ENCODE data around the gene HNRNPA2B1.

The HNRNPA2B1 gene

DNA sequence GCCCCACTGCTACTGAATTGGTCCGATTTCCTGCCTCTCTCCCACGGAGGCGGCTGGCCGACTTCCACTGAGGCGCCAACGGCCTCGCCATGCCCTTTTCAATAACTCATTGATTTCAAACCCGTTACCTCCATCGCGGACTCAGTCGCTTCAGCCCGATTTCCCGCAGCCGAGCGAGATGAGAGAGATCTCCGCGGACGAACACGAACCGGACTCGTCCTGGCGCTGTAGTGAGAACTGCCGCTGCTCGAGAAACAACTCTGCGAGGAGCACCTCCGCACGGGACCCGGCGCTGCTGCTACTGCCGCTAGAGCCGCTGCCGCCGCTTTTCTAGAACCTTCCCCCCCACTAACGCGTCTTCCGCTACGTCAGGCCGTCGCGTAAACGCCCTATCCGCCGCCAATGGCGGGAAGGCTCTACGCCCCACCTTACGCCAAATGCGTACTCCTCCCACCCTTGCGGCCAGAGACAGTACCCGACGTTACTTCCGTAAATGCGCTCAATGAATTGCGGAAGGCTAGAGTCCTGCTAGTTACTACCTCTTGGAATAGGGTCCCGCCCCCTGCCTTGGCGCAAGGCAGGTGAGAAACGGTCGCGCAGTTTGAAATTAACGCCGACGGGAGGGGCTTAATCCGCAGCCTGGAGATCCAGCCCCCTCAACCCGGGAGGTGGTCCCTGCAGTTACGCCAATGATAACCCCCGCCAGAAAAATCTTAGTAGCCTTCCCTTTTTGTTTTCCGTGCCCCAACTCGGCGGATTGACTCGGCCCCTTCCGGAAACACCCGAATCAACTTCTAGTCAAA lies at the start of gene HNRNPA2B1:
HNRNPA2B1 (minus strand) TSS at position 303 of the 803 bp plus-strand sequence; CDS start at position 134, 169 bp downstream.
- peak; percentile 98 for DNase-seq

DNA sequence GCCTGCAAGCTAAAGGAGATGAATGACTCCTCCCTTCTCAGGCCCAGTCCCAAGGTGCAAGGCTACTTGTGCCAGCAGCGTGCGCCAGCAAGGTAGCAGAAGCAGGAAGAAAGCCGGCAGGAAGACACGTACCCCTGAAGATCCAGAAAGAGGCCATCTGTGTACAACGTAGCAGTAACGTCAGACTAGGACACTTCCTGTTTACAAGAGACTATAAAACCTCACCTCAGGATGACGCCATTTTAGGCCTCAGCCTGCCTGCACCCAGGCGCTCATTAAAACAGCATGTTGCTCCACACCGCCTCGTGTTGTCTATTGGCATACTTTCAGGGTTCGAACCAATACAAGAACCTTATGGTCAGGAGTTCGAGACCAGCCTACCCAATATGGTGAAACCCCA lies 49.7 kb upstream of the HNRNPA2B1 start:
- no peak for DNase-seq

GRCh38 chr7:26245150-26245549 lies 44.6 kb upstream of the HNRNPA2B1 start:
- DNase-seq, result no peak

- no peak for DNase-seq
Measured at GRCh38 chr7:26238032-26238431, 37.5 kb upstream of the HNRNPA2B1 start.

DNA sequence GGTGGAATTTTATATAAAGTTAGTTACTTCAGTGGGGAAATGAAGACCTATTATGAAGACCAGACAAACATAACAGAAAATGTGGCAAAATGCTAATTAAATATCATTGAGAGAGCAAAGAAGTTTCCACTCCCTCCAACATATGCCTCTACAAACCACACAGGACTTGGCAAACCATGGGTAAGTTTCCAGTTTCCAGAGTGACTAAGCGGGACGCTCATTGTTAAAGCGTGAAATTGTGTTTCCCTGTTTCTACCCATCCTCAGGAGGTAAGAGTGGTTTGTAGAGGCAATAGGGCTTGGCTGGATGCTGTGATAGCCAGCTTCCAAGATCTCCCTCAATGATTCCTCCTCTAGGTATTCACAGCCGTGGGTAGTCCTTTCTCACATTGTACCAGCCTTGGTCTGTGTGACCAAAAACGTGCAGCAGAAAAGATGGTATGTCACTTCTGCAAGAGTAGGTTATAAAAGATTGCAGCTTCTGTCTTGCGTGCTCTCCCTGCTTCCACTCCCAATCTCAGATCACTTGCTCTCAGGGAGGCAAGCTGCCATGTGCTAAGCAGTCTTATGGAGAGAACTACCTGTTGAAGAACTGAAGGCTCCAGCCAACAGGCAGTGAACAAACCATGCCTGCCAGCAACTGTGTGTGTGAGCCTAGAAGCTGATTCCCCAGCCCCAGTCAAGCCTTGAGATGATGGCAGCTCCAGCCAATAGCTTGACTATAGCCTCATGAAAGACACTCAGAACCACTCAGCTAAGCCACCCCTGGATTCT lies 36.7 kb upstream of the HNRNPA2B1 start:
- no peak for DNase-seq

DNA sequence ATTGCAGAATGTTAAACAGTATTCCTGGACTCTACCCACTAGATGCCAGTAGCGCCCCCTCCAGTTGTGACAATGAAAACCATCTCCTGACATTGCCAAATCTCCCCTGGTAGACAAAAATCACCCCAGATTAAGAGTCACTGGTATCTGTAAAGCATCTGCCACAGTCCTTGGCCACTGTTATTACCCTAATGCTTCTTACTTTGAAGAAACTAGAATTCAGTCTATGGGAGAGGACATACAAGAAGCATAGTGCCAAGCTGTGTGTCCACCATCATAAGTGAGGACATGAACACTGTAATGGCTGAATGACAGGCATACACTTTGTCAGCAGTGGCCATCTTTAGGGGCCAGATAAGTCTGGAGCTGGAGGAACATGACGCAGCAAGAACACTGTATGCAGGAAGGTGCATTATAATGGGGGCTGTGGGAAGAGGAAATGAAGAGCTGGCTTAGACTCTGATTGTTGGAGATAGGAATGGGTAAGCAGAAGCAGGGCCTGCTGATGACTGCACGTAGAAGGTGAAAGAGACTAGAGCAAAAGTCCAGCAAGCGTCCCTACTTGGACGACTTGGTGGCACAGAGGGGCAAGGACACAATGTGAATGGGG lies 33.5 kb upstream of the HNRNPA2B1 start:
- no peak for DNase-seq

- DNase-seq, result no peak
Measured at GRCh38 chr7:26227987-26228386, 27.4 kb upstream of the HNRNPA2B1 start.

DNA sequence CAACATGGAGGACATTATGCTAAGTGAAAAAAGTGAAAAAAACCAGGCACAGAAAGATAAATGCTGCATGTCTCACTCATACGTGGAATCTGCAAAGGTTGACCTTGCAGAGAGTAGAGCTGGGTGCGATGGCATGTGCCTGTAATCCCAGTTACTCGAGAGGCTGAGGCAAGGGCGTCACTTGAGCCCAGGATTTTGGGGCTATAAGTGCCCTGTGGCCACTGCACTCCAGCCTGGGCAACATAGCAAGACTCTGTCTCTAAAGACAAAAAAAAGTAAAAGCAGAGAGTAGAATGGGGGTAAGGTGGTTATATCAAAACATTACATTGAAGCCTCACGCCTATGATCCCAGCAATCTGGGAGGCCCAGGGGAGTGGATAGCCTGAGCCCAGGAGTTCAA lies 23.8 kb upstream of the HNRNPA2B1 start:
- DNase-seq, result no peak

DNA sequence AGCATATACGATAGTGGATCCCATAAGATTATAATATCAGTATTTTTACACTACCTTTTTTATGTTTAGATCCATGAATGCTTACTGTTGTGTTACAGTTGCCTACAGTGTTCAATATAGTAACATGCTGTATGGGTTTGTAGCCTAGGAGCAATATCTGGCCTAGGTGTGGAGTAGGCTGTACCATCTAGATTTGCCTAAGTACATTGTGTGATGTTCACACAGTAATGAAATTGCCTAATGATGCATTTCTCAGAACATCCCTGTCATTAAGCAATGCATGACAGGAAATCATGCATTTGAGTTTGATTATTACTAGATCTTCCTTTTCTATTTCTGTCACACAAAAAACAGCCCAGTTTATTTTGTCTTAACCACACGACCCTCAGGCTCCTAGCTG lies 15.5 kb upstream of the HNRNPA2B1 start:
- no peak for DNase-seq

DNA sequence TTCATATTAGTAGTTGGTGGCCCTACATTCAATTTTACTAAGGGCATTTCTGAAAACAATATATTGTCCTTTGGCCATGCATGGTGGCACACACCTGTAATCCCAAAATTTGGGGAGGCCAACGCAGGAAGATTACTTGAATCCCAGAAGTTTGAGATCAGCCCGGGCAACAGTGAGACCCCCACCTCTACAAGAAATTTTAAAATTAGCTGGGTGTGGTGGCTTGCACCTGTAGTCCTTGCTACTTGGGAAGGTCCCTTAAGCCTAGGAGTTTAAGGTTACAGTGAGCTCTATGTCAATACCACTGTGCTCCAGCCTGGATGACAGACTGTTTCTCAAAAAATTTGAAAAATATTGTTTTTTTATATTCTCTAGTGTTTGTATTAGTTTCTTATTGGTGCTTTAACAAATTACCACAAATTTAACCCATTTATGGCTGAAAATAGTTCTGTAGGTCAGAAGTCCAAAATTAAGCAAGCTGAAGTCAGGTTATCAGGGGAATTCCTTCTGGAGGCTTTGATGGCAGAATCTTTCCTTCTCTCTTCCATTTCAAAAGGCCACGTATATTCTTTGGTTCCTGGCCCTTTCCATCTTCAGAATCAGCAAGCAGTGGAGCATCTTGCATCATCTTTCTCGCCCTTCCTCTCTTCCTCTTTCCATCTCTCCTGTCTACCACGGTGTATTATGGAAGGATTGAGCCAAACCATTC lies 13.4 kb upstream of the HNRNPA2B1 start:
- DNase-seq, result no peak

GRCh38 chr7:26212921-26213718 lies 12.6 kb upstream of the HNRNPA2B1 start:
- no peak for DNase-seq

DNA sequence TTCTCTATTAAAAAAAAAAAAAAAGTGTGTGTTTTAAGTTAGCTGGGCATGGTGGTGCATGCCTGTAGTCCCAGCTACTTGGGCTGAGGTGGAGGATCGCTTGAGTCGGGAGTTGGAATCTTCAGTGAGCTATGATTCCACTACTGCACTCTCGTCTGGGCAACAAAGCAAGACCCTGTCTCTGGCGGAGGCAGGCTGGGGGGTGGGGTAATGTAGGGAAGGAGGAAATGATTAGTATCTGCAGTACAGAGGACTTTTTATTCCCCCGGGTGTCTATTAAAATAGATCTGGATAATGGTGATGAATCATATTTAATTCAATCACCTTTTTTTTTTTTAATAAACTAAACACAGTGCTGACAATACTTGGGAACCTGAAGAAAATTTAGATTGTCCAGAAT lies 7.5 kb upstream of the HNRNPA2B1 start:
- DNase-seq, result no peak

DNA sequence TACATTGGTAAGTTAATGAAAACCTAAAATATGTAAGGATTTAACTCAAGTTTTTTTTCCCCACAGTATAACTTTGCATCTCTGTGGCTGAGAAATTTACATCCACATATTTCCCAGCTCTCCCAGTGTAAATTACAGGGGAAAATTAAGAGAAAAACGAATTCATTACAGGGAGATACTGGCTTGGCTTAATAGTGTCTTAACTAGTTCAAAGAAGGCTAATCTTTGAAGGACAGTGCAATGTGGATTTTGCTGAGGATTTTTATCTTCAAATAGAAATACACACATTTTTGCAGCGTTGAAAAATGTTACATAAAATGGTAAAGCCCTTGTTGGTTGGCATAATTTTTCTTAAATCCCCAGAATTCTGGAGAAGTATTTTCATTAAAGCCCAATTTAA lies 2.5 kb upstream of the HNRNPA2B1 start:
- DNase-seq, result no peak

- no peak for DNase-seq
Measured at GRCh38 chr7:26202019-26202990, 1.8 kb upstream of the HNRNPA2B1 start.

- peak; percentile 96 for DNase-seq
Measured at GRCh38 chr7:26201247-26202018, 887 bp upstream of the HNRNPA2B1 start, which contains the start of gene CBX3. TSS of gene CBX3 (plus strand) at chr7:26201745. CDS start at chr7:26202999, 1,254 bp downstream.

DNA sequence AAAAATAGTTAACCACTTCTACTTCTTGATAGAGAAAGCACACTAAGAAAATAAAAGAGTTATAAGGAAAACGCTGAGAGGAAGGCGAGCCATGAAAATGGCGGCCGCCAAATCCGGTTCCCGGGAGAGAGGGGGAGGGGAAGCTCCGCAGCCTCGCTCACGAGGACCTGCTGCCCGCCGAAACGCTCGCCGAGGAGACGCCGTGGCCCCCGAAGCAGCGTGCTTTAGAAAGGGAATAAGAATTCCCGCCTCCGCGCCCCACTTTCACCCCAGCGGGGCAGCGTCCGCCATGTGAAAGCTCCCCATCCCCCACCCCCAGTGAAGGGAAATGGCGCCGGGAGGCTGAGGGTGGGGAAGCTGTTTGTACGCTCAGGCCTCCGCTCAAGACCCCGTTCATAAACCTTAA lies 505 bp downstream of the HNRNPA2B1 start:
- DNase-seq, result peak; percentile 55

- no peak for DNase-seq
Measured at GRCh38 chr7:26199301-26200037, 1.1 kb downstream of the HNRNPA2B1 start.

DNA sequence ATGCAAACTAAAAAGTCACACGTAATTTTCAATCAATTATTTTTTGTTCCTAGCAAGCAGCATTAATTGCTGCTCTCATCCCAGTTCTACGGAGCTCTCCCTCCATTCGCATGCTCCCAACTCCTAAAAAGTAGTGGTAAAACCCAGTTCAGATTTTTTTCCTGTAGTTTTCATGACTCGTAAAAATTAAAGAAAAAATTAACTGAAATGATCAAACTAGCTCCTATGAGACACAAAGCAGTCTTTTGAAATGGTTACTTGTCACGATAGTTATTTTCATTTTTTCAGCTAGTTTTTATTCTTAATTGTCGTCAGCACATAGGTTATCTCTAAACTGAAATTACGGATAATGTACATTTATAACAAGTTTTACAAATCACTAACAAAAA lies 1.8 kb downstream of the HNRNPA2B1 start:
- DNase-seq, result no peak

DNA sequence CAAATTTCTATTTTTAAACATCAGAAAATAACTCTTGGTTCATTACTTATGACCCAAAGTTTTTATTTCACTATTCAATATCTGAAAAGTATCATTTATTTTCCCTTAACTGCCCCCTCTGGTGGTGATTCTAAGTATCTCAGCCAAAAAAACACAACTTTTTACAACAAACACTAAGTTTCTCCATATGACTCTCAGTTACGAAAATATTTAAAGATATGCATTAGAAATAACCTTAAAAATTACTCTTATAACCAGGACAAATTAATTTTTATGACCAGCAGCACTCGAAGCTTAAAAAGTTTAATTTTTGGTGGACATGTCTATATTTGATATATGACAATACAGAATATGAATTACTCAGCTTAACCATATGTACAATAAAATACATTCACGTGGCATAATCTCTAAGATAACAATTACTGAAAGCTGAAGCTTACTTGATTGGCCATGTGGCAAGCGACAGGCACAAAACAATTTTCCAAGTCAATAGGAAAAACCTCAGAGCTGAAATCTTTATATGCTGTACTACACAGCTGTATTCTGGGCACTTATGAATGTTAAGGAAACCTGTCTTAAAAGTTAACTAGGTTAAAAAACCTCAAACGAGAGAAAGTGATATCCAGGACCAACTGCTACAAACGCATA lies 2.3 kb downstream of the HNRNPA2B1 start:
- DNase-seq, result peak; percentile 28

Measured in NCI-H446 treated with DMSO at 0.1 percent for 48 hours (cell line).